ENCODE data around the gene ELMO2.

ELMO2 gene

DNA sequence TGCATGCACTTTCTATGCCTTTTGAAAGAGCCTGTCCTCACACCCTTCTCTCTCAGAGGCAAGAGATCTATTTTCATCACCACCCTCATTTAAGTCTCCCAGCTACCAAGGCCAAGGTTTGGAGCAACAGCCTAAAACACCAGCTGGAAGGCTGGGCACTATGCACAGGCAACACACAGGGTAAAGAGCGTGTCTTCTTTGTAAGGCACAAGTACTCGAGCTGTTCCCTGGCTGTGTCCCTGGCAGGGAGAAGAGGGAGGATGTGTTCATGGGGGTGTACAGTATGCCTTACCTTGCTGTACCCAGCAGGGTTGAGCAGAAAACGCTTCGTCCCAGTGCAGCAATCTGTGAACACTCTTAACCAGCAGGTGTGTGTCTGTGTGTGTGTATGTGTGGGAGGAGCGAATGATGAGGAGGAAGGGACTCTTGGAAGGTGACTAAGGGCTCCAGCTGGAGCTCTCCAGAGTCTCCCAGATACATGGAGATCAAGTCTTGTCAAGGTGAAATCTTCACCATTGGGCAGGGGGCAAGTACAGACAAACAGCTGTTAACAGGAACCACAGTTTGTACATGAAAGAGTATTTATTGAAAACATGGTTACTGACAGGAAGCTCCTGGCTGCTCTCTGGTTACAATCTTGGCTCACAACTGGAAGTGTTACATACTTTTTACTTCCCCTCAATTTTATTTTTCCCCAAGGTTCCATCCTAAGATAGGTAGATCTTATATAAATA lies 40.8 kb downstream of the ELMO2 start:
- DNase-seq = peak; percentile 19

DNA sequence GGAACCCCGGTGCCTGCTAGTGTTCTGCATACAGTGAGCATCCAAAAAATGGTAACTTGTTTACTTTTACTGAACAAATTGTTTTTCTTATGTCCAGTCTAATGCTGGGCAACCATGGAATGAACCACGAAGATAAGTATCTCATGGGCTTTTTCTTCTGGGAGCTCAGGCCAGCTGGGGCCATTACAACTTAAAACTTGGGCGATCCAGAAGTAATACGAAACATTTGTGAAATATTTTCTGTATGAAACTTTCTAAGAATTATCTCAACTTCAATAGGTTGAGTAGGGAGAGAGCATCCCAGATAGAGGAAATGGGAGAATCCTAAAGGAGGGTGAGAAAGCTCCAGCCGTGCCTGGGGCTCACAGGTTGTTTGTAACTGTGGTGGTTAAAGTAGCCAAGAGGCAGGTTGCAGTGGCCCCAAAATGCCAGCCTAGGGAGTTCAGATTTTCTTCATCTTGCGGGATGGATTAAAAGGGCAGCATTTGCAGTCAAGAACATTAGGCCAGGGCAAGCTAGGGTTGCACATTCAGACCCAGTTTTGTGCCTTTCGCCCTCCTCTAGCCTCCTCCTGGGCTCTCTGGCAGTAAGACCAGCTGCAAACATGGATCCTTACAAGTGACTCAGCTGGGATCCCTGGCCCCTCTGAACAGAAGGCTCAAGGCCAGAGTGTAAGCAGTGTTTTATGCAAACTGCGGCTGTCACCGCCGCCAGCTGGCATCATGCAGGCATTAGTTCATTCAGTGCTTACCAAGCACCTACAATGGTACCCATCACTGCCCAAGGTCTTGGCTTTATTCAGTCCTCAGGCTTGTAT lies 41.5 kb downstream of the ELMO2 start:
- DNase-seq = no peak

DNA sequence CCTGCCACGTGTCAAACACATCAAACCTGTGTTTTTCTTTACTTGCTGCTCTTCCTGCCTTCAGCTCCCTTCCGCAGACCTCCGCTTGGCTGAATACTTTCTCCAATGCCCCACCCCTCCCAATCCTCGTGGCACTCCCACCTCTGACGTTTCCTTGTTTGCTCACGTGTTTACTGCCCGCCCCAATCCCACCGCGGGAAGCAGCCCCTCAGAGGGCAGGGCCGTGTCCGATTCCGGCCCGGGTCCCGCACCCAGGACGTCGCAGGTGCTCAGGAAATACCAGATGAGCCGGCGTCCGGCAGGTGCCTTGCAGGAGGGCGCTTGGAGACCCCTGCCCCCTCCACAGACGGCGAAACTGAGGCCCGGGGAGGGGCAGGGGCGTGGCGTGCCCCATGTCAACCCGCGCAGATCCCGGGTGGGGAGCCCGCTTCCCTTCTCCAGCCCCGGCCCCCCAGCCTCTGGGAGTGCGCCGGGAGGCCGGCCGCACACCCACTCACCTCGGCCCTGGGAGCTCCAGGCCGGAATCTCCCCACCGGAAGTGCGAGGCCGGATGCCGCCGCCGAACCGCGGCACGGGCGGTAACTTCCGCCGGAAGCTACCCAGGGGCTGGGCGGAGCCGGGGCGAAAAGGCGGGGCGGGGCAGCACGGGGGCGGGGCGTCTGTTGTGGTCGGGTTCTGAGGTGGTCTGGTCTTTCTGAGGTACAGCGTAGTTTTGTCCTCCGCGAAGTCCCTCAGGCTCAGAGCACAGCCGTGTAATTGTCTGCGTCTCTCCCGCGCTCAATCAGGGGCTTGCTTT lies 42.3 kb downstream of the ELMO2 start:
- DNase-seq = peak; percentile 79

DNA sequence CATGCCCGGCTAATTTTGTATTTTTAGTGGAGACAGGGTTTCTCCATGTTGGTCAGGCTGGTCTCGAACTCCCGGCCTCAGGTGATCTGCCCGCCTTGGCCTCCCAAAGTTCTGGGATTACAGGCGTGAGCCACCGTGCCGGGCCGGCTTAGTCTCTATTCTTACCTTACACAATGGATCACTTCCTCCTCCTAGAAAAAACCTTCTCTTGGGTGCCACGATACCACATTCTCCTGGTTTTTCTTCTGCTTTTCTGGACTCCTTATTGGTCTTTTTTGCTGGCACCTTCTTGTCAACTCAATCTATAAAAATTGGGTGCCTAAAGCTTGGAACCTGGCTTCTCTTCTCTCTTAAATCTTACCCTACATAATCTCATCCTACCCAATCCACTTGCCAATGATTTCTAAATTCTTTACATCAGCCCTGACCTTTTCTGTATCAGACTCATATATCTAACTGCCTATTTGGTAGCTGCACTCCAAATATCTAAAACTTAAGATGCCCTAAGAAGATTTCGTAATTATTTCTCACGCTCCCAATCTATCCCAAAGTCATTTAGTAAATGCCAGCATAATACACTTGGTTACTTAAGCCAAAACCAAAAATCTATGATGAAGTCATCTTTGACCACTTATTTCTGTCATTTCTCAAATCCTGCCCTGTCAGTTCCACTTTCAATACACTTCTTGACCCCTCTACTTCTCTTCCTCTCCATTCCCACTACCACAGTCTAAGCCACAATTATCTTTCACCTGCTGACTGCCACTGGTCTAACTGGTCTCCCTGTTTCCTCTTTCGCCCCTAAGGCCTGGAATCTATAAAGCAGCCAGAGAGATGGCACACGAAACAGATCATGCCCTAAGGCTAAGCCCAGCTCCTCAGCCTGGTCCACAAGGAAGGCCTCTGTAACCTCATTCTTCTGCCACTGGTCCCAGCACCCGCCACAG lies 43.2 kb downstream of the ELMO2 start:
- no peak for DNase-seq

DNA sequence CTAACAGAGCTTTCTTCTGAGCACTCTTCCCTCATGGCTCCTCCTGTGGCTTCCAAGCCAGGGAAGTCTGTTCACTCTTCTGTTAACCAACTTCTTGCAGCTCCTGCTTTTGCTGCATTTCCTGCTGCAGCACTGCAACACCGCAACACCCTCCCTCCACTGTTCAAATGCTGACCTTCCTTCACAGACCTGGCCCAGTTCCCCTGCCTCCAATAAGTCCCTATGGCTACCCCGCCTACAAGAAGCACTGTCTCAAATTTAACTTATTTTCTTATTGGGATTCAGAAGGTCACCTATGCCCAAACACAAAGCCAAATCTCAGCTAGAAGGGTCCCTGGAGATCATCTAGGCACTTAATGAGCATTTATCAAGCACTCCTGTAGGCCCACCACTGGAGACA lies 44.6 kb downstream of the ELMO2 start:
- DNase-seq = no peak

DNA sequence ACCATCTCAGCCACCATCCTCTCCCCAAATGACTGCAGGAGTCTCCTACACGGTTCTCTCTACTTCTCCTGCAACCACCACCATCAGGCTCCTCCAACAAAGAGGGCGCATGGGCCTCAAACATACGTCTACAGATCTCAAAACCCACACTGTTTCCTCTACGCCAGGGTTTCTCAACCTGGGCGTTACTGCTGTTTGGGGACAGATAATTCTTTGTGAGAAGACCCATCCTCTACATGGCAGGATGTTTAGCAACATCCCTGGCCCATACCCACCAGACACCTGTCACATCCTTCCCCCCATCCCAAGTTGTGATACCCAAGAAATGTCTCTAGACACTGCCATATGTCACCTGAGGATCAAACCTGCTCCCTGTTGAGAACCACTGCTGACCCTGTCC lies 45.0 kb downstream of the ELMO2 start:
- DNase-seq = no peak

DNA sequence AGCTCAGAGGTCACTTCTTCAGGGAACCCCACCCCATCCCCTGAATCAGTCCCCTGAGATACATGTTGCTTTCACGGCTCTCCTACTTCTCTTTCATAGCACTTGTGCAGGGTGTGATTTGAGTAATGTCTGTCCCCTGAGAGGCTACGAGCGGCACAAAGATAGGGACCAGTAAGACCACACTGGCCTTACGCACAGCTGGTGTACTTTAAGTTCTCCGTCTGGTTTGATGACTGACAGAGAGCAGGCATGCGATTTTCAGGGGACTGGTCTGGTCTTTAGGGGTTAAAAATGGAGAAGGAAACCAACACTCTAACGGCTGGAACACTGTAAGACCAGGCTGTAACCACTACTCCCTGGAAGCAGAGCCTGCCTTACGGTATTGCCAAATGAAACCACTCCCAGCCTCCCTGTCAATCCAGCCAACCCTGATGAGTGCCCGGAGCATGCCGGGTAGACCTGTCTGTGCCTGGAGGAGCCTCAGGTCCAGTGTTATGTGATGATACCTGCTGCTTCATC lies 47.1 kb downstream of the ELMO2 start:
- DNase-seq = no peak

DNA sequence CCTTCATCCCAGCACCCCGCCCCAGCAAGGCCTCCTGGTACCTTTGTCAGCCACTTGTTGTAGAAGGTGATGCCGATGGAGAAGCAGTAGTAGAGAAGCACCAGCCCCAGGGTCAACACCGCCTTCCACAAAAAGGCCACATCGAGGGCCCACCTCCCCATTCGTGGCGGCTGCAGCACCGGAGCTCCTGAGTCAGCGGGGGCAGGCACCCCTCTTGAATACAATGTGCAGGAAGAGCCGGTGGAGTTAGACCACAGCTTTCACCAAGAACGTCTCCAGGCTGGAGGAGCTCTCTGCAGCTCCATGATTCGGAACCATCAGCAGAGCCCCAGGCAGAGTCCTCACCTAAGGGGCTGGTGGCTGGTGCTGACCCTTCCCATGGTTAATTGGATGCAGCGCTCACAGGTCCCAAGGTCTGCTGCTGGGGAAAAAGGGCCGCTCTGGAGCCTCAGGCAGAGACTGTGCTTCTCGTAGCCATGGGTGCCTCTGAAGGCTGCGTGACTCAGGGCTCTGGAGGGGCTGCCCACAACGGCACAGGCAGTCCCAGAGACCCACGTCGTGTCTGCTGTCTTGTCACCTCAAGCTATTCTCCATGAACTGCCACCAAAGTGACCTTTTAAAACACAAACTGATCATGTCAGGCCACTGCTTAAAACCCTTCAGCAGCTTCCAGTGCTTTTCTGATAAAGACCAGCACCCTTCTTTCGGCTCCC lies 47.9 kb downstream of the ELMO2 start:
- no peak for DNase-seq

DNA sequence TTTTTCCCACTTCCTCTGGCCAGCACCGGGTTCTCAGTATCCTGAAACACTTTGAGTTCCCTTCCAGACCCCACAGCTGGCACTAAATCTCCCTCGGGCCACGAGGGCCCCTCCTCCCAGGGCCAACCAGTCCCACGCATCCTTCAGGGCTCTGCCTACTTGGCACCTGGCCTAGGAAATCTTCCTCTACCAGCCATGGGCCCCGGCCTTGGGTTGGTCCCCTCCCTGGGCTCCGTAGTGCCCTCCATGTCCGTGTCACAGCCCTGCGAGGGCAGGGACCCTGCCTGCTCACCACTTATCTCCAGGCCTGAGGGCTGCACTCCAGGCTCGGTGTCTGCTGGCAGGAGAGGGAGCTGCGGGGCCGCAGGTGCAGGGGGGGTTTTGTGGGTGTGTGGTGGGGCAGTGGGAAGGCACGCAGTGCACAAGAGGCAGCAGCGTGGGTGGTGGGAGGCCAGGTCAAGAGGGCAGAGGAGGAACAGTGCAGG lies 49.3 kb downstream of the ELMO2 start:
- no peak for DNase-seq

DNA sequence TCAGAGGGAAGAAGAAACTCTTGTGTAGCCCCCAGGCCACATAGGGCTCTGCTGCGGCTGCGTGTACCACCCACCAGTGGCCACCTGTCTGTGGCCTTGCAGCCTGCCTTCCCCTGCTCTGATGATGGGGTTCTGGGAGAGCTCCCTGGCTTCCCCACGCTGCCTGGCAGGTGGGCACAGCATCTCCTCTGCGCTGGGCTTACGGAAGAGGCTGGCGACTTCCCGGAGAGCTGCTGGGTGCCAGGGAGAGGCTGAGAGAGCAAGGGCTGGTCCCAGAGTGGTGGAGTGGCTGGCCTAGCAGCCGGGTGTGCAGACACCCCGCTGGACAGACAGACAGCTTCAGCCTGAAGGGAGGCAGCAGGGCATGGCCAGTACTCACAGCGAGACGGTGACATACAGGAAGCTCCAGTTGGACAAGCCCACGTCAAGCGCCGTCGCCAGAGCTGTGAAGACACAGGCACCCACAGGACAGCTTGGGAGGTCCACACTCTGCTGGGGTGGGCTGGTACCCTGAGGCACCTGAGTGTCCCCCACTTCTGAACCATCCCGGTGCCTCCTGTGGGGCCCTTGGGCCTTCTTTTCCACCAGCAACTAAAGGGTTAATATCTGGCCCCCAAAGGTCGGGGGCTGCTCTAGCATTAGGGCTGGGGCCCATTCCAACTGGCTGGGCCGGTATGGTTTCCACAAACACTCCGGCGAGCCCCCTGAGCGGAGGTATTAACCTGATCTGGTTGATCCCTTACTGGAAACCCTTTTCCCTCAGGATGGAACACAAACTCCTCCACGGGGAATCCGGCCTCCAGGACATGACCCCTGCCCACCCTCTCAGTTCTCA lies 50.0 kb downstream of the ELMO2 start:
- DNase-seq = no peak

DNA sequence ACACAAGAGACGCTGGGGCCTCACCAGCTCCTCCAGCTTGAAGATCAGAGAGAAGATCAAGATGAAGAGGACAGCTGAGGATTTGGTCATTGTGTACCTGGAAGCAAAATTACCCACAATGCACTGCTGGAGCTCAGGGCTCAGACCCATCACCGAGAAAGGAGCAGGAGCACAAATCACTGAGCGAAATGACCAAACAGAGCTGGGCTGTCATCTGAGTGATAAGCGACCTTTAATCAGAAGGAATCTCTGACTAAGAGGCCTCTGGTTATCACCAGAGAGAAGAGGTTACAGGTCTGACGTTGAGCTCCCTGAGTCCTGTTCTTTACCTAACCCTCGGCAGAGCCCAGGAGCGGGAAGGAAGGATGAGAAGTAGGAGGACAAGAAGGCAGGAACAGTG lies 50.6 kb downstream of the ELMO2 start:
- no peak for DNase-seq

DNA sequence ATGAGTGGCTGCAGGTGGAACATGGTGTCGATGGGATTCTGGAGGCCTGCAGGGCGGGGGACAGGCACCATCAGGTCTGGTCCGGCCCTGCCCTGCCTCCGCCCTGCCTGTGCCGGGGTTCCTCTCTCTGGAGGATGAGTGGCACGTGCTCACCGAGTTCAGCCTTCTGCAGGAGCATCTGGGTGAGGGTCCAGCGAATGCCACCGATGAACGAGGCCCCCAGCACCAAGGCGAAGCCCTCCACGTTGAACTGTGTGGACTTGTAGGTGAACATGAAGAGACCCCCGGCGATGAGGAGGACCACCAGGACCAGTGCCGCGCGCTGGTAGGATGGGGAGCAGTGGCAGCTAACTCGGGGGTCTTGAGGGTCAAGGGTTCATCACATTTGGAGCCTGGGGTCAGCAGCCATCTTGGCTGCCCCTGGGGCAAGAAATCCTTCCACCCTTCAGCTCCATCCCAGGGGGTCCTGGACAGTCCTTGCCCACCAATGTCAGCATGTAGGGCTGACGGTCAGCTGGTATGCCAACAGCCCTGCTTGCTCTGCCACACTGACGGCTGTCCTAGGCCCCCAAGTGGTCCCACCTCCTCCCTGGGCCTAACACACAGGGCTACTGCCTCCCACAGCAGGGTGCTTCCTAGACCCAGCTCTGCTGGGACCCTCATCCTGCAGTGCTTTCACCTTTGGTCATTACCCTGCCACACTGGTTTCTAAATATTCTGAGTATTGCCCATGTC lies 51.3 kb downstream of the ELMO2 start:
- DNase-seq = no peak

DNA sequence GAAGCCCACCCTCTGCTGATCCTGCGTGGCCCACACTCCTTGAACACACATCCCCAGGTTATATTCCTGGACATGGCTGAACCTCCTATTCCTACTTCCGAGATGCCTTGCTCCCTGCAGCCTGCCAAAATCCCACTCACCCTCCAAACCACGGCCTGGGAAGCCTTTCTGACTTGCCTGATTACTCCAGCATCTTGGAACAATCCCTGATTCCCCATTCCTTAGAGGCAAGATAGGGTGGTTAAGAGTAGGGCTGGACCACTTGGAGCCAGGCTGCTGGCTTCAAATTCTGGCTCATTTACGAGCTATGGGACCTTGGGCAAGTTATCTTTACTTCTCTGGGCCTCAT lies 52.2 kb downstream of the ELMO2 start:
- DNase-seq = no peak

DNA sequence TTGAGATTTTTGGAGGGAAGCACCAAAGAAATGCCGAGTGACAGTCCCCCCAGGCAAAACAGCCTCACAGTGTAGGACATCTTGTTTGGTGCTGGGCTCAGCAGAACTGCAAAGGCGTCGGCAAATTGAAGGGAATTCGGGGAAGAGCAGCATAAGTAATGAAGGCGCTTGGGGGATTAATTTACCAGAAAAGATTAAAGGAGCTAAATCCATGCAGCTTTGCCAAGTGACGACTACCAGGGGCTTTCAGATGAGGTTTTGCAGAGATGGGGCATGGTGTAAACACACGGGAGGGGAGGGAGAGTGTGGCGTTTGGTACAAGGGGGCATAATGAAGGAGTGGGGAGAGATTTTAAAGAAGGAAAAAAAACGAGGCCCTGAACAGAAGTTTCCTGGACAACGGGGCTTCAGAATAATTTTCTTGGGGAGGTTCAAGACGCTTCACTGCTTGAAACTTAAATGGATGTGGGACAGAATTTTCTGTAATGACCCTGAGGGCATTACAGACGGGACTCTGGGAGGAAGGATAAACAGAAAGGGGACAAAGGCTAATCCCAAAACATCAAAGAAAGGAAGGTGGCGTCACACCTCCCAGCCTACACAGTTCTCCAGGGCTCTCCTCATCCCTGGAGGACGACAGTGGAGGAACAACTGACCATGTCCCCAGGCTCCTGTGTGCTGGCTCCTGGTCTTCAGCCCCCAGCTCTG lies 52.8 kb downstream of the ELMO2 start:
- no peak for DNase-seq

DNA sequence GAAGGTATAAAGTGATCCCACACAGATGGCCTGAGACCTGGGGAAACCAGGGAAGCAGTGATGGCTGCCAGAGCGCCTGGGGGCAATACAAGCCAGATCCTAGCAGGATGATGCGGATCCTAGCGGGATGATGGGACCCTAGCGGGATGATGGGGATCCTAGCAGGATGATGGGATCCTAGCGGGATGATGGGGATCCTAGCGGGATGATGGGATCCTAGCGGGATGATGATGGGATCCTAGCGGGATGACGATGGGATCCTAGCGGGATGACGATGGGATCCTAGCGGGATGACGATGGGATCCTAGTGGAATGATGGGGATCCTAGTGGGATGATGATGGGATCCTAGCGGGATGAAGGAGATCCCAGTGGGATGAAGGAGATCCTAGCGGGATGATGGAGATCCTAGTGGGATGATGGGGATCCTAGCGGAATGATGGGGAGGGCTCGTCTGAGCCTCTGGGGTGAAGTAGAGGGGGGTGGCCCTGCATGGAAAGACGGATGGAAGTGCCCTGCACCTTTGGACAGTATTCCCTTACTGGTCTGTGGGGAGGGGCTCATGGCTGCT lies 54.0 kb downstream of the ELMO2 start:
- DNase-seq = no peak

DNA sequence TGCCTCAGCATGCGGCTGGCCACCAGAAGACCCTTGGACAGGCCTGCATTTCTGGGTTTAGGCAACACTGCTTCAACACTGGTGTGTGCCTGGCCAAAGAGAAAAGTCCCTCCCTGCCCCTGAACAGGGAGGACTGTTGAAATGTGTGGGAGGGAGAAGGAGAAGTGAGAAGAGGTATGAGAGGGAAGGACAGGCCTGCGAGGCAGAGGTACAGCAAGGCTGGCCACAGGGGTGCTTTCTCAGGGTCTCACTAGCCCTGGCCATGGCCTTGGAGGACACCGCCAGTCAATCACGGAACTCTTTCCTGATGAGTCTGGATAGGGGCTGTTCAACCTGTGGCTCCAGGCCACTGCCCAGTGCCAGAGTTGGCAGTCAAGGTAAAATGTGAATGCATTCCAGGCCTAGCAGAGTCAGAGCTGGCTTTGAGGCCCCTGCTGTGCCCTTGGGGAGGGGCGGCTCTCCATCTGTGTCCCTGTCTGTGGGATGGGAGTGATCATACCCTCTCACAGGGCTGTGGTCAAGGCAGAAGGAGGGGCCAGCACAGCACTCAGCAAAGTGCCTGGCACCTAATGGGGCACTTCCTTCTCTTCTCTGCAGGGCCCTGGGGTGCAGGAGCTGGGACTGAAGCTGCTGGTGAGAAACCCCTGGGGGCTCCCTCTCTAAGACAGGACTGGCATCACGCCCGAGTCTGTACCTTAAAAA lies 54.9 kb downstream of the ELMO2 start:
- no peak for DNase-seq

DNA sequence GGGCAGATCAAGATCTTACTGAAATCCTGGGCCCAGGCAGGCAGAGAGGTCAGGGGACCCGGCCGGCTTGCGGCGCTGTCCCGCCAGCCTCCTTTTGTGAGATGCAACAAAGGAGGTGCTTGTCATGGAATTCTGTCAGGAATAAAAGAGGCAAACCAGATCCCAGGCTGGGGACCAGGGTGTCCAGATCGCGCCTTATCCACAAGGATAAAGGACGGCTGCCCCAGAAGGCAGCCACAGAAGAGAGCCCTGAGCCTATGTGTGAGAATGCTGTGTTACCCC lies 55.5 kb downstream of the ELMO2 start:
- DNase-seq = no peak

DNA sequence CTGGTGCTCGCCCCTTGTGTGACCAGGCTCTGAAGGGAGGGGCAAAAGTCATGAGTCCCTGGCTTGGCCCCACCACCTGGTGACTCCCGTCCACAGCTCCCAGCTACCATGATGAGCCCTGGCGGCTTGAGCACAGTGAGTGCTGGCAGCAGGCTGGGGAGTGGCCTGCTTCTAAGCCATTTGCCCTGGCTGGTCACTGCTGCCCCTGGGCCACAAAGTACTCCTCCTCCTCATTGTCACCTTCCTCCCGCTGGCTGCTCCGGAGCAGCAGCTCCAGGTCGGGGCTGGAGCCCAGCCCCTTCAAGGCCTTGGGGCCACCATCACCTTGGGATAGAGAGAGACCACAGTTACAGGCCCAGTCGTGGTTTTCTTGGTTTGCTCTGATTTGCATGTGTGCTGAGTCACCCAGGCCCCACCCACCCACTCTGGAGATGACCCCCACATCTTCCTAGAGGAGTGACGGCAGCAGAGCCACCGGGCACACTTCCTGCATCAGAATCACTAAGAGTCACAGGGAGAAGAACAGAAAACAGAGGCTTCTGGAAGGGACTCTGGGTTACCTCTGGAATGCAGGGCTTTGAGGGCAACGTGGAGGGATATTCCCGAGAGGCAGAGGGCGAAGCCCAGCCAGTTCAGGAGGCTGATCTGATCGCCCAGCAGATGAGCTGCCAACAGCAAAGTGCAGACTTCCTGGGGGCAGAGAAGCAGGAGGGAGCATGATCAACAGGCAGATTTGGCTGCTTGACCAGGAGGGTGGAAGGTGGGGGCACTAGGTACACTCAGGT lies 56.0 kb downstream of the ELMO2 start:
- DNase-seq = no peak
